Measurements from ENCODE around the gene PTPRN2.
"Not testable (repeated sequence)": the region's sequence is repeated elsewhere in the genome, so short reads cannot be mapped to it uniquely, and the experiment has no call there.

Gene PTPRN2

DNA sequence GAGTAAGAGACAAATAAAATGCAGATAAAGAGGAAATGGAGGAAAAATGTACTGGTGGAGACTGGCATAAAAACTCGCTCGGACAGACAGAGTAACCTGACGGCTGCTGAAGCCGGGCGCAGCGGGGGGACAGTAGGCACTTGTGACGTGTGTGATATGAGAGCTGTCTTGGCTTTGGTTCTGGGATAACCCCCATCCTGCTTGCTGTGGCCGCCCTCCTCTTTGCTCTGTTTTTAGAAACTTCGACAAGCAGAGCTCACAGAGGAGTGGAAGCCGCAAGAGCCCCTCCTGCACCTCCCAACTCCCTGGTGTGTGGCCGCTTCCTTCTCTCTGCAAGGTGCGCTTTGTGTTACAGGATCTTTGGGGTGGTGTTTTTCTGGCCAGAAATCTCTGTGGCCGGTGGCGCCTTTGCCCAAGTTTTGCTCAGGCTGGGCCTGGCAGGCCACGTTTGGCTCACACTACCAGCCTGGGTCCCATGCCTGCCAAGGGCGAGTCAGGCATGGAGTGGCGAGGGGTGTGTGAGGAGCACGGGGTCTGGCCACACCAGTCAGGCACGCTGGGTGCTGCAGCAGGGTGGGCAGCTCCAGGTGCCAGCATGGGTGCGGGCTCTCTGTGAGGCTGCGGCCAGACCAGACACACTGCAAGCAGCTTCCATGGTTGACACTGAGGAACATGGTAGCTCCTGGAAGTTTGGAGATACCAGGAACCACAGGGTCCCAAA, 982.8 kb downstream of the PTPRN2 start:
- no peak for DNase-seq

GRCh38 chr7:157603716-157604115, 983.9 kb downstream of the PTPRN2 start:
- DNase-seq, result no peak

DNA sequence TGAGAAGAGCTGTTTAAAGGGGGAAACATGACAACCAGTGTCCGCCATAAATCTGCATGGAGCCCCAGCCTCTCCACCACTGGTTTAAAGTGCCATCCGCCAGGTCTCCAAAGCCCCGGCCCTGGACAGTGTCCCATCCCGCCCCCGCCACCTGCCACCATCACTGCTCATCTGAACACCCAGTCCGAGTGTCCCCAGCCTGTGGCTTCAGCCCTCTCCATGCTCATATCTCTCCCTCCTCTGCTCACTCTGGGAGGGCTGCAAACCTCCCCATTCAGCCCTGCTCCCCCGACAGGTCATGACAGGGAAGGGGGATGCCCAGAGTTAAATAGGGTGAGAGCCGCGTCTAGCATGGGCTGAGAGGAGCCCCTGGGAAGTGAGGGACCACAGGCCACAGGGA, 984.6 kb downstream of the PTPRN2 start:
- DNase-seq, result no peak

- DNase-seq, result no peak
Measured at GRCh38 chr7:157602581-157602980, 985.0 kb downstream of the PTPRN2 start.

DNA sequence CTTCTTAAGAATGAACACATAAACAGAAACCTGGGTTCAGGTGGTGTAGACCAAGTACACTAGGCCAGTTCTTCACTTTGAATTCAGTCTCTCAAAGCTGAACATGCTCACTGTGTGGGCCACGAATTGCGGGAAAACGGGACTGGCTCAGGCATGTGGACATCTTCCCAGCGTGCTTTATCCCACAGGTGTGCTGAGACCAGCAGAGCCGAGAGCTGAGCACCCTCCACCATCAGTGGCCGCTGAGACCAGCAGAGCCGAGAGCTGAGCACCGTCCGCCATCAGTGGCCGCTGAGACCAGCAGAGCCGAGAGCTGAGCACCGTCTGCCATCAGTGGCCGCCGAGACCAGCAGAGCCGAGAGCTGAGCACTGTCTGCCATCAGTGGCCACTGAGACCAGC, 985.5 kb downstream of the PTPRN2 start:
- no peak for DNase-seq

GRCh38 chr7:157601530-157601929, 986.1 kb downstream of the PTPRN2 start:
- DNase-seq, result no peak

- no peak for DNase-seq
Measured at GRCh38 chr7:157599491-157599890, 988.1 kb downstream of the PTPRN2 start.

GRCh38 chr7:157597562-157597961, 990.1 kb downstream of the PTPRN2 start:
- DNase-seq, result no peak

DNA sequence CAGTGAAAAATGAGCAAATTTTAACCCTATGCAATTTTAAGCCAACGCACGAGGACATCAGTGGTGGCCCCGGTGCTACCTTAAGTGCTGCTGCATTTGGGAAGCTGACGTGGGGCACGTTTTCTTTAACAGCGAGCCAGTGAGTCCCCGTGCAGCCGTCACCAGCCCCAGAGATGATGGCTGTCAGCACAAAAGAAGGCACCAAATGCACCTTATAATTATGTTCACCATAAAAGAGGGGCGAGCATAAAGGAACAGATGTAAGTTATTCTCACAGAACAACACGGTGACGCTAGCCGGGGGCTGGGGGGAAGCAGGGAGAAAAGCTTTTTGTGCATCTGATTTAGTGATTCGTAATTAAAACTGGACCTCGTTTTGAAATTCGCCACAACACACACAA, 990.7 kb downstream of the PTPRN2 start:
- DNase-seq, result no peak

DNA sequence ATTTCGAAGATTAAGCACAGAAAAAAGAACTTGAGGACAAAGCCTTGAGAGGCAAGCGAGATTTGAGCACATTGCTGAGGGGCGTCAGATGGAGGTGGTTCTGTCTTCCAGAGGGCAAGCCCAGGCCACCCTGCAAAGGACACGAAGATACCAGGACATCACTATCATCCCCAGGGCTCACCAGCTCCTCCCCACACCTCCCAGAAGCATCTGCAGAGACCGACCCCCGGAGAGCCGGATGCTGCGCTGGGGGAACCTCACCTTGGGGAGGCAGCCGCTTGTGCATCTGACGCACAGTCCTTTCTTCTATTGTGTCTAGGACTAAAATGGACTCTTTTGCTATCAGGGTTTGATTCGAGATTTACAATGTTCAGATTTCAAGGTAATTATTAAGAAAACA, 991.2 kb downstream of the PTPRN2 start:
- no peak for DNase-seq

- DNase-seq, result no peak
Measured at GRCh38 chr7:157596026-157596425, 991.6 kb downstream of the PTPRN2 start.

- DNase-seq, result no peak
Measured at GRCh38 chr7:157595086-157595855, 992.4 kb downstream of the PTPRN2 start.

DNA sequence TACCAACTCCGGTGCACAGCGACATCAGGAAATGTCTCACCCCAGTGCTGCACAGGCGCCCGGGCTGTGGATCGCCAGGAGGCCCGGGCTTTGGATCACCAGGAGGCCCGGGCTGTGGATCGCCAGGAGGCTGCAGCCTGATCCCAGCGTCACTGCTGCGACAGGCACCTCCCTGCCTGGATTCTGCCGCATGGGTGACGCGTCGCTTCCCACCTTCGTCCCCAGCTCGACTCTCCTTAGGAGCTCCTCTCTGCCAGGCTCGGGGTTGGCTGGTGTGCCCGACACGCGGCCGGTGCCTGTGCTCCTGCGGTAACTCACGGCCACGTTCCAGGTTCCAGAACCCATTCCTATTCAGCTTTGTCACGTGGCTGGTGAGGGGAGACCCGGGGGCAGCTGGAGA, 993.3 kb downstream of the PTPRN2 start:
- no peak for DNase-seq

GRCh38 chr7:157593541-157593940, 994.1 kb downstream of the PTPRN2 start:
- DNase-seq, result no peak

GRCh38 chr7:157592636-157593320, 994.8 kb downstream of the PTPRN2 start:
- DNase-seq, result not testable (repeated sequence)

DNA sequence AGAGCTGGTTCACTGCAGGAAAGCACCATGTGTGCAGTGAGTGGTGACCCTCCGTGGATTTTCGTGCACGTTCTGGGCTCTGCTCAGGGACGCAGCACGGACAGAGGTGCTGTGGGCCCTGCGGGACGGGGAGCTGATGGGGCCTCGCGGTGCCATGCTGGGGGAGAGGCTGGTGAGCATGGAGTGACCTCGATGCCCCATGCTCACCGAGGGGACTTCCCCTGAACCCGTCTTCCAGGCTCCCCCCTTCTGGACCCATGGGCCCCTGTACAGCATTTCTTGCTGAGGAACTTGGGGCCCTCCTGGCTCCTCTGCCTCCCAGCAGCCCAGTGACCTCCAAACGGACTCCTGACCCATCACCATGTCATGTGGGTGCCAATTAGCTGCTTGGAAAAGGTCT, 997.1 kb downstream of the PTPRN2 start:
- DNase-seq, result no peak

- no peak for DNase-seq
Measured at GRCh38 chr7:157589680-157590079, 997.9 kb downstream of the PTPRN2 start.

DNA sequence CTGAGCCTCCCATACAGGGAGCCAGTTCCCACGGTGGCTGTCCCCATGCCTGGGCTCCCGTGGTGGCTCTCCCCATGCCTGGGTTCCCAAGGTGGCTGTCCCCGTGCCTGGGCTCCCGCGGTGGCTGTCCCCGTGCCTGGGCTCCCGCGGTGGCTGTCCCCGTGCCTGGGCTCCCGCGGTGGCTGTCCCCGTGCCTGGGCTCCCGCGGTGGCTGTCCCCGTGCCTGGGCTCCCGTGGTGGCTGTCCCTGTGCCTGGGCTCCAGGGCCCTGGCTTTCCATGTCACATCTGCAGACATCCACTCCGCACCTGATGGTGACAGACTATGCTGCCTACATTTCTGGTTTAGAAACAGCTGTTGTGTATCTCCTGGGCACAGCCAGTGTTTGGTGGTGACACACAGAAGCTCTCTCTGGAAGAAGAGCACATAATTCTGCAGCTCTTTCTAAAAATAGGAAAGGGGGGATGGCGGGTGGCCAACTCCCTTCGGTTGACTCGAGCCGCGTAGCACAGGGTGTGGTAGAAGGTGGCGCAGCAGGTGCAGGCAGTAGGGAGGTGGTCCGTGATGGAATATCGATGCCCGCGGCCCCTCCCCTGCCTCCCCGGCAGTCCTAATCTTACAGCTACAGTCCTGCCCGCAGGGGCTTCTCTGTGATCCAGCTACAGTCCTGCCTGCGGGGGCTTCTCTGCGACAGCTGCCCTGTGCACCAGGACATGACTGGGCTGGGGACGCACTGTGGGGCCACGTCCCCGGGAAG, 999.6 kb downstream of the PTPRN2 start:
- no peak for DNase-seq

- no peak for DNase-seq
Measured at GRCh38 chr7:157587051-157587804, 1000.4 kb downstream of the PTPRN2 start.

GRCh38 chr7:157586426-157586955, 1001.1 kb downstream of the PTPRN2 start:
- DNase-seq, result no peak

DNA sequence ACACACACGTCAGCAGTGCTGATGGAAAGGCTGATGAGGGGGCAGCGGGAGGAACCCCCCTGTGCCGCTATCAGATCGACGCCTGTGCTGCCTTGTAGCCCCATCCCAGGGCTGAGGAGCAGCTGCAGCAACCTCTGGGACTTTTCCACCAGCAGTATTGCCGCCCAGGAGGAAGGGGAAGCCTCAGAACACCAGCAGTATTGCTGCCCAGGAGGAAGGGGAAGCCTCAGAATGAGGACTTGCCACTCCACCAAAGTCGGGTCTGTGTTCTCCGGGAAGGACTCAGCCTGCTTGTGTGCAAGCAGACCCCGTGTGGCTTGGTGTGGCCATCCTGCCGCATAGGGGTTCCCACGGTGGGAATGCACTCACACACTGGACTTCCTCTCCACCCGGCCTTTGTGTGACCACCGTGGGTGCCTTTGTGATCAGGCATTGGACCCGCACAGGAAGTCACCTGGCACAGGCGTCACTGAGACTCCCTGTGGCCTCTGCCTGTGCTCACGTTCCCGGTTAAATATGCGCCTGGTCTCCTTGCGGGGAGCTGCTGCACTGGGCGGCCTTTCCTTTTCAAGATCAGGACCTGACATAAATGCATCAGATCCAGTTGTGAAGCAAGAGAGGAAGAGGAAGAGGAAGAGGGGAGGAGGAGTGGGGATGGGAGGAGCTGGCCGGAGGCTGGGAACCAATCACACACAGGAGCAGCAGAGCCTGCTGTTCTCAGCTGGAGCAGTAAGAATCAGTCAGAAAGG, 1002.3 kb downstream of the PTPRN2 start:
- no peak for DNase-seq

Data from fibroblast of skin of abdomen (primary cell).